RWPE2 (cell line): ENCODE data around the gene STK33.

ENCODE experiments used
- ATAC-seq: fragments of 200-7000 bp; cut with Tn5 transposase; 3 replicates; pipeline ENCODE4 v1.9.1; 2021; ENCODE audit warnings: low read depth
- DNase-seq: peaks from one replicate; pipeline ENCODE4 v3.0.0-alpha.2; 2020; ENCODE audit warnings: low spot score
- H3K27ac ChIP-seq: fragments of 450-650 bp; 2 replicates; pipeline ENCODE4 v1.5.1; 2017; ENCODE audit warnings: mild to moderate bottlenecking; ENCODE audit not compliant: poor library complexity, severe bottlenecking
- H3K27me3 ChIP-seq: fragments of 250-450 bp; sonication (Bioruptor Pico); 2 replicates; pipeline ENCODE4 v1.5.1; 2021; ENCODE audit warnings: mild to moderate bottlenecking, moderate library complexity; ENCODE audit not compliant: insufficient read depth, poor library complexity, severe bottlenecking
- H3K36me3 ChIP-seq: fragments of 250-450 bp; sonication (Bioruptor Pico); 2 replicates; pipeline ENCODE4 v1.5.1; 2020; ENCODE audit warnings: low read depth, mild to moderate bottlenecking, moderate library complexity
- H3K4me1 ChIP-seq: fragments of 250-450 bp; sonication (Bioruptor Pico); 2 replicates; pipeline ENCODE4 v1.5.1; 2021; ENCODE audit warnings: mild to moderate bottlenecking, moderate library complexity; ENCODE audit not compliant: insufficient read depth, poor library complexity, severe bottlenecking
- H3K4me3 ChIP-seq: fragments of 250-450 bp; sonication (Bioruptor Pico); 2 replicates; pipeline ENCODE4 v1.5.1; 2021; ENCODE audit warnings: mild to moderate bottlenecking, moderate library complexity; ENCODE audit not compliant: severe bottlenecking
- H3K9me3 ChIP-seq: fragments of 250-450 bp; sonication (Bioruptor Pico); 2 replicates; pipeline ENCODE4 v1.5.1; 2021; ENCODE audit warnings: mild to moderate bottlenecking, moderate library complexity; ENCODE audit not compliant: severe bottlenecking
- TF ChIP-seq, protein P1 (sequence below): fragments of 450-650 bp; IDR thresholded peaks from one replicate; pipeline ENCODE4 v1.5.1; 2017; ENCODE audit warnings: mild to moderate bottlenecking, moderate library complexity; ENCODE audit not compliant: poor library complexity, severe bottlenecking

STK33 gene

DNA sequence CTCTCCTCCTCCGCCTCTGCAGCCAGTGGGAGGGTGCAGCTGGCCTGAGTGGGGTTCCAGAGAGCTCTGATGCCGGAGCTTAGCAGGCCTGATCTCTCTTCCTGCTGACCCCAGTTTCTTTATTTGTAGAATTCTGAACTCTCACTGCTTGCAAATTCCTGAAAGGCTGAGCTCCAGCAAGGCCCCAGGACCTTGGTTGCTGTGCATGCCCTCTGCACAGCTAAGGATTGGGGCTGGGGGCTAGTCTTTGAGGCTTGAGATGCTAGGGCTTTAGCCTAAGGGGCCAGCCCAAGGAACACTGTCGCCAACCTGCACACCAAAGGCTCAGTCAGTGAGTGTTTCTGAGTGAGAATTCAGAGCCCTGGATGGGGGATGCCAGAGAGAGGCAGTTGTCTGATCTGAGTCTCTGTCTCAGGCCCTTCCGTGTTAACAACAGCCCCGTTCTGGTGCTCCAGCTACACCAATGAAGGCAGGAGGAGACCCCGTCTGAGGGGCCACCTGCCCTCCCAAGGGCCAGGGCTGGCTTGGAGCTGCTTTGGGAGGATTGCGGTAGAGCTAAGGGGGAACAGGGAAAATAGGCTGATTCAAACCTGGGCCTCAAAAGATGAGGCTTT lies 224.3 kb downstream of the STK33 start:
- Histone ChIP-seq H3K36me3 (no peaks in the 10 kb centered on the region), H3K27me3 (no peaks in the 10 kb centered on the region), H3K4me3 (no peak overlapping the region), H3K9me3 (no peaks in the 10 kb centered on the region), H3K27ac (no peak overlapping the region), H3K4me1 (no peaks in the 10 kb centered on the region)
- no peak for ATAC-seq
- TF ChIP-seq, protein P1, sequence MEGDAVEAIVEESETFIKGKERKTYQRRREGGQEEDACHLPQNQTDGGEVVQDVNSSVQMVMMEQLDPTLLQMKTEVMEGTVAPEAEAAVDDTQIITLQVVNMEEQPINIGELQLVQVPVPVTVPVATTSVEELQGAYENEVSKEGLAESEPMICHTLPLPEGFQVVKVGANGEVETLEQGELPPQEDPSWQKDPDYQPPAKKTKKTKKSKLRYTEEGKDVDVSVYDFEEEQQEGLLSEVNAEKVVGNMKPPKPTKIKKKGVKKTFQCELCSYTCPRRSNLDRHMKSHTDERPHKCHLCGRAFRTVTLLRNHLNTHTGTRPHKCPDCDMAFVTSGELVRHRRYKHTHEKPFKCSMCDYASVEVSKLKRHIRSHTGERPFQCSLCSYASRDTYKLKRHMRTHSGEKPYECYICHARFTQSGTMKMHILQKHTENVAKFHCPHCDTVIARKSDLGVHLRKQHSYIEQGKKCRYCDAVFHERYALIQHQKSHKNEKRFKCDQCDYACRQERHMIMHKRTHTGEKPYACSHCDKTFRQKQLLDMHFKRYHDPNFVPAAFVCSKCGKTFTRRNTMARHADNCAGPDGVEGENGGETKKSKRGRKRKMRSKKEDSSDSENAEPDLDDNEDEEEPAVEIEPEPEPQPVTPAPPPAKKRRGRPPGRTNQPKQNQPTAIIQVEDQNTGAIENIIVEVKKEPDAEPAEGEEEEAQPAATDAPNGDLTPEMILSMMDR = no peak
- DNase-seq = peak; percentile 29

DNA sequence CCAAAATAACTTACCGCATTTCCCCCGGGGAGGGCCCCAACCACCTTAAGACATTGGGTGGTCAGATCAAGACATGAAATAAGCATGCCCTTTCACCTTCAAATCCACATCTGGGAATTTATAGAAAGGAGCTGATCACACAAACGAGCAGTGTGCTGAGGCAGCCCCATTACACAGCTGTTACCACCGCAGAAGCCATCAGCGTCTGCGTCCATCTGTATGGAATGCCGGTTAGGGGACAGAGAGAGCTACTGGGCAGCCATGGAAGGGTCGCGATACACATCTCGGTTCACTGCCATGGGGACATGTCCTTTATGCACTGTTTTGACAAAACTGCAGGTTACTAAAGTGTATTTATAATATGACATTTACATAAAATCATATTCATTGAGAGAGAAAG lies 225.3 kb downstream of the STK33 start:
- no peak for DNase-seq
- no peaks in the 10 kb centered on the region for H3K27me3 ChIP-seq
- H3K36me3 ChIP-seq = no peaks in the 10 kb centered on the region

DNA sequence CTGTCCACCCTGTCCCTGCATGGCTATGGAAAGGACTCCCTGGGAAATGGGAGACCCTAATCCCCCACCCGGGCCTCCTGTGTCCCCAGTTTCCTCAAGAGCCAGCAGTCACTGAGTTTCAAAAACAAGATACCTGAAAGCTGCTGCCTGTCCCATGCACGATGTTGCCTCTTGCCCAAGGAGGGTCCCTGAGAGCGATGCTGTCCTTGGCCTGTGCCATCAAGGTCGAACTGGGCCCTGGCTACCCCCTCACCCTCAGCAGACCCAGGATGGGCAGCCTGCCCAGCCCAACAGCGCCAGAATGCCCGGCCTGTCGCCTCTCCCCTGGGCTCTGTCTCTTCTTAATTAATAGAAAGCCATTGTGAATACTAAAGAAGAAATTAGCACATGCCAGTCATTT lies 225.8 kb downstream of the STK33 start:
- Histone ChIP-seq H3K27me3 (no peaks in the 10 kb centered on the region), H3K4me1 (no peaks in the 10 kb centered on the region), H3K36me3 (no peaks in the 10 kb centered on the region), H3K9me3 (no peaks in the 10 kb centered on the region), H3K4me3 (no peak overlapping the region), H3K27ac (no peak overlapping the region)
- DNase-seq (peak; percentile 13), ATAC-seq (no peak)
- TF ChIP-seq, protein P1 = no peak

More for the DNA sequence above, 225.3 kb downstream of the STK33 start:
- H3K4me1 ChIP-seq = no peaks in the 10 kb centered on the region
- no peak overlapping the region for H3K4me3 ChIP-seq
- TF ChIP-seq, protein P1 = no peak
- H3K9me3 ChIP-seq = no peaks in the 10 kb centered on the region
- no peak overlapping the region for H3K27ac ChIP-seq
- no peak for ATAC-seq

DNA sequence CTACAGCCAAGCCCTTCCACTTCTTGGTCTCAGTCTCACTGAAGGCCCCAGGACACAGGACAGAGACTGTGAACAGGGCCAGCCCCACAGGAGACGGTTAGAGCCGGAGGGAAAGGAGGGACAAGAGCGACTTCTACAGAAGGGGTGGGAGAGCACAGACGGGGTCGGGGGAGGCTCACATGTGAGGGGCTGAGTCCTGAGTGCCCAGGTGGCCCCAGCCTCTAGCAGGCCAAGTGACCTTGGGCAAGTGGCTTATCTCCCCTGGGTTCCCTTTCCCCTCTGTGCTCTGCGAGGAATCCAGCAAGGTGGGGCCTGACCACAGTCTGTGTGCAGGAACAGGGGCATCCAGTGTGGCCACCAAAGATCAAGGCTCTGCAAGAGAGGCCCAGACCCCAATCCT lies 227.7 kb downstream of the STK33 start:
- H3K27ac ChIP-seq = no peak overlapping the region
- ATAC-seq = no peak
- no peaks in the 10 kb centered on the region for H3K27me3 ChIP-seq
- H3K36me3 ChIP-seq = no peaks in the 10 kb centered on the region
- DNase-seq = peak; percentile 23
- no peaks in the 10 kb centered on the region for H3K4me1 ChIP-seq
- no peaks in the 10 kb centered on the region for H3K9me3 ChIP-seq
- no peak overlapping the region for H3K4me3 ChIP-seq
- TF ChIP-seq, protein P1 = no peak

DNA sequence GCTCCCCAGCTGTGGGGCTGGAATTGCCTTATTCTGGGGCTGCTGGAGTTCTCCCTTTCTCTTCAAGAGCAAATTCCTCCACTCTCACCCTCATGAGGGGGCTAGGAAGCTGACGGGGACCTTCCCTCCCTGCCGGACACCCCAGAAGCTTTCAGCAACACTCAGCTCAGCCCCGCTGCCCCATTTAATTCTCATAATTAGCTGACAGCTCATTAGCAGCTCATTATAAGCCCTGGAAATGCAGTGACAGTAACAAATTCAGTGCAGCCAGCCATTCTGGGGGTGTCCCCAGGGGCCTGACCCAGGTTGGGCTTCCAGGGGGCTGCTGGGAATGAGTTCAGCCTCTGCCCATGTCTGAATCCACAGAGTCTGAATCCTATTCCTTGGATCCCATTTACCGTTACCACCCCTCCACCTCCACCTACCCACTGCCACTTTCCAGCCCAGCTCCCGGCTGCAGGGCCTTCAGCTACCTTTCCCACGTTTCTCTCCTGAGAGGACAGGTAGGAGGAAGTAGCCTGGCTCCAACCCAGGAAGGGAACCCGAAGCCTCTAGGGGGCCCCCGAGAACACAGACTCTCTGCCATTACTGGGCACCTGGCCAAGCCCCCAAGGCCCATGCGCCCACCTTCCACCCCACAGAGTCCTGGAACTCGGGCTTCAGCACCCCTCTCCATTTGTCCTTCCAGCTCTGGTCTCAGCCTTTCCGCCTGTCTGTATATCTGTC lies 228.6 kb downstream of the STK33 start:
- Histone ChIP-seq H3K27ac (no peak overlapping the region), H3K36me3 (no peaks in the 10 kb centered on the region), H3K27me3 (no peaks in the 10 kb centered on the region), H3K4me3 (no peak overlapping the region), H3K4me1 (no peaks in the 10 kb centered on the region), H3K9me3 (no peaks in the 10 kb centered on the region)
- peak; percentile 42 for DNase-seq
- ATAC-seq = no peak
- TF ChIP-seq, protein P1 = no peak
